D721Med (cell line): ENCODE results near the gene FCN3.

Experiments
- DNase-seq: peaks from one replicate; pipeline ENCODE4 v3.0.0; 2011; ENCODE audit warnings: low spot score; ENCODE audit not compliant: insufficient read length
- FAIRE-seq: peaks from 2 replicates; lab custom pipeline; 2011; peaks lifted over from hg19 to GRCh38; lab: Jason Lieb, UNC
- CTCF ChIP-seq: IDR thresholded peaks from 2 replicates; pipeline ENCODE4 v1.5.1; 2012; ENCODE audit warnings: mild to moderate bottlenecking, control low read depth; ENCODE audit not compliant: insufficient read depth; ENCODE audit errors: missing control alignments

The FCN3 gene

GRCh38 chr1:27356277-27356618 is 18.4 kb downstream of the FCN3 start:
- FAIRE-seq = no peak
- no peak for TF ChIP-seq CTCF
- DNase-seq = no peak

DNA sequence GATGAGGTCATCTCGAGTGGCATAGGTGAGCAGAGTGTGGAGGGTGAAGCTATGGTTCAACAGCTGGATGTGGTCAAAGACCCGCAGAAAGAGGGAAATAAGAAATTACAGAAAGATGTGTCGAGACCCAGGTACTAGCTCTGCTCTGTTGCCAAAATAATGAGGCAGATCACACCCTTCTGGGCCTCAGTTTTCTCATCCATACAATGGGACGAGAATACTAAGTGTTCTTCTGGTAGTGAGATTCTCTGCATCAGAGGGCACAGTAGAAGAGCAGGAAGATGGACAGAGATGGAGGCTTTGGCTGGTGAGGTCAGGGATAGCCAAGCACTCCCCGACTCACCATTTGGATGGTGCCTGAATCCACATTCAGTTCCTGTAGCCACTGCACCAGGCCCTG is 18.9 kb downstream of the FCN3 start:
- no peak for TF ChIP-seq CTCF
- FAIRE-seq (no peak), DNase-seq (no peak)

GRCh38 chr1:27353629-27354028 is 21.0 kb downstream of the FCN3 start:
- DNase-seq = no peak
- no peak for FAIRE-seq
- no peak for TF ChIP-seq CTCF

DNA sequence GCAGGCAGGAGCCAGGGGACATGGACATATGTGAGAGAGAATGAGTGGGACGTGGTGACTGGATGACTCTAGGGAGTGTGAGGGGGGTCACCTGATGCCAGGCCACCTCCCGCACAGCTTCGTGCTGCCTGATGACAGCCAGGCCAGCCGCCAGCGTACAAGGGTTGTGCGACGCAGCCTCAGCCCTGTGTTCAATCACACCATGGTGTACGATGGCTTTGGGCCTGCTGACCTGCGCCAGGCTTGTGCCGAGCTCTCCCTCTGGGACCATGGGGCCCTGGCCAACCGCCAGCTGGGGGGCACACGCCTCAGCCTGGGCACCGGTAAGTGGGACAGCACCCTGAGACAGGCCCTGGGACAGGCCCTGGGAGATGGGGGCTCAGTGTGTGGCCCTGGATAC is 21.5 kb downstream of the FCN3 start:
- DNase-seq = no peak

GRCh38 chr1:27351541-27352107 is 23.0 kb downstream of the FCN3 start:
- TF ChIP-seq CTCF = no peak
- no peak for FAIRE-seq
- DNase-seq = no peak

More for the DNA sequence above, 21.5 kb downstream of the FCN3 start:
- TF ChIP-seq CTCF = no peak
- FAIRE-seq = no peak

GRCh38 chr1:27350663-27351540 is 23.7 kb downstream of the FCN3 start:
- DNase-seq (no peak), FAIRE-seq (no peak)
- no peak for TF ChIP-seq CTCF
